HG03521 (cell line): Measurements from ENCODE around the gene MRPL34.

Experiments
- ATAC-seq: cut with Tn5 transposase; IDR thresholded peaks from one replicate; pipeline ENCODE4 v1.9.1; 2021; ENCODE audit warnings: mild to moderate bottlenecking, moderate library complexity; ENCODE audit not compliant: unreplicated experiment

Gene MRPL34

GRCh38 chr19:17327654-17328516 is 22.2 kb downstream of the MRPL34 start:
- ATAC-seq: no peak

GRCh38 chr19:17328517-17329365 is 23.1 kb downstream of the MRPL34 start:
- no peak for ATAC-seq

- ATAC-seq: no peak
These were observed 23.9 kb downstream of the MRPL34 start for GRCh38 chr19:17329366-17330261.

- ATAC-seq: no peak
These were observed 24.8 kb downstream of the MRPL34 start for GRCh38 chr19:17330262-17331044.

- no peak for ATAC-seq
These were observed 25.4 kb downstream of the MRPL34 start for GRCh38 chr19:17331045-17331558.

- ATAC-seq: no peak
These were observed 26.6 kb downstream of the MRPL34 start for GRCh38 chr19:17332360-17332676.

- ATAC-seq: no peak
These were observed 27.3 kb downstream of the MRPL34 start for GRCh38 chr19:17332677-17333581.

- ATAC-seq: no peak
These were observed 28.1 kb downstream of the MRPL34 start for GRCh38 chr19:17333611-17334413.

- no peak for ATAC-seq
These were observed 29.0 kb downstream of the MRPL34 start, which contains the start of gene ANO8 for GRCh38 chr19:17334414-17335409. ANO8 (minus strand) TSS chr19:17334855; CDS start chr19:17334670, 185 bp downstream.

- ATAC-seq: no peak
These were observed 29.9 kb downstream of the MRPL34 start for GRCh38 chr19:17335575-17335974.

GRCh38 chr19:17336872-17337674 is 31.4 kb downstream of the MRPL34 start, which contains the start of gene GTPBP3:
GTPBP3 (plus strand) TSS chr19:17337553; CDS start chr19:17337612, 59 bp downstream.
- peak; percentile 85 for ATAC-seq

- no peak for ATAC-seq
These were observed 32.2 kb downstream of the MRPL34 start for GRCh38 chr19:17337675-17338432.

- no peak for ATAC-seq
These were observed 32.9 kb downstream of the MRPL34 start for GRCh38 chr19:17338433-17339078.

GRCh38 chr19:17339088-17339741 is 33.5 kb downstream of the MRPL34 start:
- no peak for ATAC-seq
